H1 (cell line): ENCODE results near the gene PAFAH1B1. TPM values are rescaled to one million over a fixed set of nuclear protein-coding genes. Genes with fewer than 3 reads are reported as not detected.

ENCODE experiments used
- CTCF ChIA-PET: fragments of 300-600 bp; sonication (Branson Sonifier 250); formaldehyde crosslinking; loops from one replicate; lab custom pipeline; 2021; ENCODE audit not compliant: partially characterized antibody; lab: Charles Lee
- POLR2A ChIA-PET: fragments of 300-600 bp; sonication (Branson Sonifier 250); formaldehyde crosslinking; loops from one replicate; lab custom pipeline; 2021; ENCODE audit warnings: inconsistent platforms; ENCODE audit not compliant: partially characterized antibody; lab: Charles Lee
- DNase-seq, 2 experiments: peaks; one replicate each; pipeline versions ENCODE4 v3.0.0 to v3.0.0-alpha.2; 2010 to 2022; ENCODE audit warnings: low spot score in 2 of 2, low read depth in 1 of 2, mixed read lengths in 1 of 2
- FAIRE-seq: peaks from 2 replicates; lab custom pipeline; 2011; peaks lifted over from hg19 to GRCh38; lab: Jason Lieb, UNC
- H2AFZ ChIP-seq: 2 replicates; pipeline ENCODE4 v1.8.1; 2012; ENCODE audit warnings: low read length, inconsistent platforms
- H2AK5ac ChIP-seq: 2 replicates; pipeline ENCODE4 v1.6.1; 2013; ENCODE audit warnings: low read depth, low read length
- H2BK120ac ChIP-seq: replicated peaks from 2 replicates; pipeline ENCODE3; 2013; ENCODE audit warnings: low read depth, low read length, inconsistent platforms
- H2BK12ac ChIP-seq: 2 replicates; pipeline ENCODE4 v1.6.1; 2013; ENCODE audit warnings: low read depth, low read length
- H2BK15ac ChIP-seq: 2 replicates; pipeline ENCODE4 v1.6.1; 2013; ENCODE audit warnings: low read length
- H2BK20ac ChIP-seq: 2 replicates; pipeline ENCODE4 v1.6.1; 2013; ENCODE audit warnings: low read length
- H2BK5ac ChIP-seq: 2 replicates; pipeline ENCODE4 v1.6.1; 2013; ENCODE audit warnings: low read depth, low read length
- H3K14ac ChIP-seq: 2 replicates; pipeline ENCODE4 v1.6.1; 2013; ENCODE audit warnings: inconsistent platforms; ENCODE audit not compliant: insufficient read length
- H3K18ac ChIP-seq: 2 replicates; pipeline ENCODE4 v1.6.1; 2013; ENCODE audit warnings: low read length; ENCODE audit errors: extremely low read depth
- H3K23ac ChIP-seq: 2 replicates; pipeline ENCODE4 v1.6.1; 2013; ENCODE audit warnings: inconsistent platforms; ENCODE audit not compliant: insufficient read length
- H3K23me2 ChIP-seq: 2 replicates; pipeline ENCODE4 v1.6.1; 2013; ENCODE audit warnings: low read depth, low read length
- H3K27ac ChIP-seq: 2 replicates; pipeline ENCODE4 v1.6.1; 2011; ENCODE audit warnings: low read depth, low read length, inconsistent platforms
- H3K27me3 ChIP-seq, 4 experiments: replicated peaks in 1 of 4; 1 replicate in 1 of 4; 2 replicates in 3 of 4; pipeline versions ENCODE4 v1.6.1 to v1.8.1; 2011 to 2013; ENCODE audit warnings: low read length in 3 of 4, mild to moderate bottlenecking in 3 of 4, inconsistent platforms in 2 of 4, mixed read lengths in 2 of 4, moderate library complexity in 1 of 4; ENCODE audit not compliant: control insufficient read depth in 3 of 4, insufficient read depth in 3 of 4; ENCODE audit errors: extremely low read depth in 1 of 4
- H3K36me3 ChIP-seq, 4 experiments: 2 replicates each; pipeline versions ENCODE4 v1.6.1 to v1.8.1; 2011 to 2013; ENCODE audit warnings: mild to moderate bottlenecking in 4 of 4, low read length in 3 of 4, moderate library complexity in 2 of 4, control low read depth in 1 of 4, inconsistent platforms in 1 of 4; ENCODE audit not compliant: insufficient read depth in 4 of 4, control insufficient read depth in 2 of 4
- H3K4ac ChIP-seq: replicated peaks from 2 replicates; pipeline ENCODE3; 2013; ENCODE audit warnings: low read length, low read depth, mixed read lengths, inconsistent platforms; ENCODE audit not compliant: insufficient read length
- H3K4me1 ChIP-seq, 4 experiments: replicated peaks in 1 of 4; 1 replicate in 1 of 4; 2 replicates in 3 of 4; pipeline versions ENCODE4 v1.6.1 to v1.8.1; 2011 to 2013; ENCODE audit warnings: low read length in 3 of 4, inconsistent platforms in 2 of 4, mixed read lengths in 1 of 4; ENCODE audit not compliant: insufficient read depth in 4 of 4, control insufficient read depth in 3 of 4
- H3K4me2 ChIP-seq, 2 experiments: 2 replicates each; pipeline versions ENCODE4 v1.6.1 to v1.8.1; 2011 to 2013; ENCODE audit warnings: low read depth in 2 of 2, low read length in 2 of 2, control low read depth in 1 of 2, inconsistent platforms in 1 of 2, mild to moderate bottlenecking in 1 of 2; ENCODE audit not compliant: insufficient read depth in 1 of 2
- H3K4me3 ChIP-seq, 4 experiments: fragments of 200-600, 300-600 bp in 1 of 4; sonication (generic), shearing (Covaris generic), sonication (Bioruptor Twin) in 1 of 4; 2 replicates each; pipeline versions ENCODE4 v1.5.1 to v1.8.1; 2011 to 2016; ENCODE audit warnings: low read length in 4 of 4, low read depth in 3 of 4, control low read depth in 2 of 4, inconsistent platforms in 2 of 4, mild to moderate bottlenecking in 2 of 4, mixed read lengths in 1 of 4, moderate library complexity in 1 of 4; ENCODE audit not compliant: insufficient read depth in 2 of 4; ENCODE audit errors: extremely low read depth in 1 of 4
- H3K56ac ChIP-seq: replicated peaks from 2 replicates; pipeline ENCODE3; 2013; ENCODE audit warnings: low read depth, mild to moderate bottlenecking, mixed read lengths, low read length, inconsistent platforms; ENCODE audit not compliant: insufficient read length
- H3K79me1 ChIP-seq: 2 replicates; pipeline ENCODE4 v1.6.1; 2013; ENCODE audit warnings: low read depth, low read length, control low read depth
- H3K79me2 ChIP-seq, 2 experiments: 2 replicates each; pipeline versions ENCODE4 v1.6.1 to v1.8.1; 2012 to 2013; ENCODE audit warnings: low read length in 2 of 2, mild to moderate bottlenecking in 2 of 2, inconsistent platforms in 1 of 2; ENCODE audit not compliant: insufficient read depth in 2 of 2, control insufficient read depth in 1 of 2
- H3K9ac ChIP-seq, 4 experiments: replicated peaks in 1 of 4; 1 replicate in 1 of 4; 2 replicates in 3 of 4; pipeline versions ENCODE4 v1.6.1 to v1.8.1; 2011 to 2013; ENCODE audit warnings: low read depth in 3 of 4, low read length in 3 of 4, control low read depth in 2 of 4, mild to moderate bottlenecking in 2 of 4, moderate library complexity in 2 of 4, inconsistent platforms in 1 of 4; ENCODE audit errors: extremely low read depth in 1 of 4
- H3K9me3 ChIP-seq, 2 experiments: 2 replicates each; pipeline versions ENCODE4 v1.6.1 to v1.8.1; 2012 to 2013; ENCODE audit warnings: mild to moderate bottlenecking in 2 of 2, moderate library complexity in 2 of 2, control low read depth in 1 of 2, inconsistent platforms in 1 of 2, low read depth in 1 of 2, low read length in 1 of 2, mixed read lengths in 1 of 2; ENCODE audit not compliant: insufficient read depth in 2 of 2
- H4K20me1 ChIP-seq, 2 experiments: replicated peaks in 1 of 2; 2 replicates each; pipeline versions ENCODE3 to v1.8.1; 2011 to 2013; ENCODE audit warnings: inconsistent platforms in 2 of 2, low read length in 2 of 2, mild to moderate bottlenecking in 1 of 2; ENCODE audit not compliant: insufficient read depth in 2 of 2, control insufficient read depth in 1 of 2
- H4K5ac ChIP-seq: 2 replicates; pipeline ENCODE4 v1.6.1; 2013; ENCODE audit warnings: low read length, low read depth, mixed read lengths, inconsistent platforms; ENCODE audit not compliant: insufficient read length
- H4K8ac ChIP-seq: 2 replicates; pipeline ENCODE4 v1.8.0; 2013; ENCODE audit warnings: mild to moderate bottlenecking, moderate library complexity, low read length, inconsistent platforms; ENCODE audit not compliant: insufficient read depth; ENCODE audit errors: extremely low read depth
- H4K91ac ChIP-seq: replicated peaks from 2 replicates; pipeline ENCODE3; 2013; ENCODE audit warnings: low read length, mixed read lengths, inconsistent platforms; ENCODE audit not compliant: insufficient read length
- BACH1 ChIP-seq: IDR thresholded peaks from 2 replicates; pipeline ENCODE4 v1.6.1; 2012; ENCODE audit warnings: low read length, improper control_type of control experiment
- BRCA1 ChIP-seq: IDR thresholded peaks from 2 replicates; pipeline ENCODE4 v1.6.1; 2012; ENCODE audit warnings: low read depth, low read length, improper control_type of control experiment
- CHD1 ChIP-seq: IDR thresholded peaks from 2 replicates; pipeline ENCODE4 v1.6.1; 2012; ENCODE audit warnings: low read depth, low read length, improper control_type of control experiment
- CTBP2 ChIP-seq: IDR thresholded peaks from 2 replicates; pipeline ENCODE4 v1.7.0; 2011; ENCODE audit warnings: borderline replicate concordance, mild to moderate bottlenecking, moderate library complexity, mixed read lengths, low read length; ENCODE audit not compliant: insufficient read depth, insufficient read length
- HDAC2 ChIP-seq, 2 experiments: fragments of 300-600 bp in 1 of 2; sonication (generic) in 1 of 2; IDR thresholded peaks; 2 replicates each; pipeline ENCODE4 v1.6.1; 2011 to 2012; ENCODE audit warnings: low read depth in 2 of 2, low read length in 2 of 2, mild to moderate bottlenecking in 2 of 2, moderate library complexity in 2 of 2, borderline replicate concordance in 1 of 2, inconsistent platforms in 1 of 2
- RBBP5 ChIP-seq: IDR thresholded peaks from 2 replicates; pipeline ENCODE4 v1.7.1; 2012; ENCODE audit warnings: low read depth, mild to moderate bottlenecking, inconsistent platforms, low read length, moderate library complexity, borderline replicate concordance
- WGBS, 2 experiments: shearing (Covaris generic) in 1 of 2; methylation state at CpG; one replicate each; pipeline versions ENCODE4 v1.1.6 to v1.1.7; 2013 to 2015; ENCODE audit warnings: low lambda C conversion rate in 2 of 2, mixed read lengths in 2 of 2, inconsistent platforms in 1 of 2, low coverage in 1 of 2, missing lambda C conversion rate in 1 of 2; ENCODE audit not compliant: insufficient replicate concordance in 2 of 2, insufficient coverage in 1 of 2, insufficient read length in 1 of 2; ENCODE audit errors: extremely low coverage in 1 of 2, missing lambda C conversion rate in 1 of 2; 5-methylcytosine and 5-hydroxymethylcytosine counted together
- polyA plus RNA-seq, 7 experiments: library from polyadenylated mRNA; depleted of rRNA in 3 of 7; stranded (reverse) in 5 of 7; unstranded in 2 of 7; fragments of >200 nt in 5 of 7; fragments of 200-250 nt in 2 of 7; gene quantifications; 1 replicate in 5 of 7; 2 replicates in 1 of 7; 4 replicates in 1 of 7; pipeline versions ENCODE4 v1.2.1 to v1.2.3, GENCODE V29; 2011 to 2013; ENCODE audit warnings: missing spikeins in 2 of 7, mixed read lengths in 2 of 7
- total RNA-seq: library from RNA; stranded (reverse); fragmentation: NEBNext Ultra II Directional; extraction: Animal tissue kit (Norgen Biotek cat#: 25700); gene quantifications from 2 replicates; pipeline ENCODE4 v1.2.1, GENCODE V29; 2021

The PAFAH1B1 gene
- total and polyA plus RNA-seq, 2 of the 8 experiments (the other 6 are each of a cell fraction or from before 2014, with no cell fraction given), result 42.0 to 152 TPM

GRCh38 chr17:2680961-2681360 lies 87.5 kb downstream of the PAFAH1B1 start:
- POLR2A ChIA-PET, result no interaction called here
- Histone ChIP-seq H3K79me2 (no peaks in the 10 kb centered on the region), H2AK5ac (no peak overlapping the region), H4K91ac (no peak overlapping the region), H3K27me3 (no peaks in the 10 kb centered on the region), H3K18ac (no peak overlapping the region), H2AFZ (no peak overlapping the region), H3K9ac (no peak overlapping the region), H4K20me1 (peaks cover 0 to 9% of the 10 kb centered on the region in 2 experiments), H3K9me3 (no peaks in the 10 kb centered on the region), H3K4ac (no peak overlapping the region), H3K23ac (no peak overlapping the region), H3K27ac (no peak overlapping the region), H3K4me2 (no peak overlapping the region), H3K79me1 (no peaks in the 10 kb centered on the region), H3K36me3 (peaks cover 9 to 41% (median 21%) of the 10 kb centered on the region in 4 experiments), H2BK5ac (no peak overlapping the region), H3K14ac (no peak overlapping the region), H3K56ac (no peak overlapping the region), H2BK12ac (no peak overlapping the region), H2BK120ac (no peak overlapping the region), H2BK20ac (no peak overlapping the region), H3K4me1 (no peaks in the 10 kb centered on the region), H4K5ac (no peak overlapping the region)
- FAIRE-seq (no peak), DNase-seq (no peak)
- no peak for TF ChIP-seq RBBP5
- TF ChIP-seq BACH1, result no peak
- no peak for TF ChIP-seq BRCA1
- TF ChIP-seq CHD1, result no peak
- no peak for TF ChIP-seq CTBP2
- no peak for TF ChIP-seq HDAC2 (IDR thresholded peaks at IDR 0.05; ENCODE audit: borderline replicate concordance in 1 of 2, low read depth in 2 of 2, low read length in 2 of 2)
- TF ChIP-seq, all 59 proteins: peak for 0
- Histone ChIP-seq H3K23me2 (peaks cover 6% of the 10 kb centered on the region; the same call in 1 of the 2 replicates), H2BK15ac (no peak overlapping the region), H3K4me3 (no peak overlapping the region), H4K8ac (no peak overlapping the region)
- CTCF ChIA-PET, result interaction anchor here (1.3 kb wide), 1 partner anchor 265 kb away, joined by 4 read pairs; no protein-coding TSS in a partner anchor
- WGBS, 2 experiments, result 85% methylated on average over 2 of the region's 2 CpGs; no CpG with 5 or more reads in 1 of the 2 experiments
